ENCODE measurements around the gene DGKI. TPM values are rescaled to one million over a fixed set of nuclear protein-coding genes. Genes with fewer than 3 reads are reported as not detected.

The DGKI gene
- total and polyA plus RNA-seq, 2 of the 4 experiments (the other 2 are of a cell fraction): 3.9 to 15.8 TPM

GRCh38 chr7:137695942-137696341 is 150.8 kb downstream of the DGKI start:
- H3K4ac ChIP-seq (ENCODE audit: low read depth, low read length): no peak overlapping the region
- TF ChIP-seq POLR2A (IDR thresholded peaks at IDR 0.05; ENCODE audit: low read depth, low read length) (no peak), BHLHE40 (IDR thresholded peaks at IDR 0.05; ENCODE audit: low read depth, low read length) (no peak), CTCF (conservative IDR thresholded peaks at IDR 0.05; ENCODE audit: low read depth, low read length) (no peak), FOS (IDR thresholded peaks at IDR 0.05; ENCODE audit: low read depth, low read length) (no peak), SMC3 (IDR thresholded peaks at IDR 0.05; ENCODE audit: low read depth, low read length) (no peak), RCOR1 (IDR thresholded peaks at IDR 0.05; ENCODE audit: insufficient replicate concordance, low read length) (no peak), MAFK (IDR thresholded peaks at IDR 0.05; ENCODE audit: low read depth, low read length) (no peak), RFX5 (IDR thresholded peaks at IDR 0.05; ENCODE audit: low read depth, low read length) (no peak), MAZ (IDR thresholded peaks at IDR 0.05; ENCODE audit: borderline replicate concordance, low read depth, low read length) (no peak), MXI1 (IDR thresholded peaks at IDR 0.05; ENCODE audit: borderline replicate concordance, low read depth, low read length) (no peak), ELK1 (IDR thresholded peaks at IDR 0.05; ENCODE audit: borderline replicate concordance, low read depth, low read length) (no peak), CEBPB (IDR thresholded peaks at IDR 0.05; ENCODE audit: low read depth, low read length) (no peak)
- TF ChIP-seq, protein P1, sequence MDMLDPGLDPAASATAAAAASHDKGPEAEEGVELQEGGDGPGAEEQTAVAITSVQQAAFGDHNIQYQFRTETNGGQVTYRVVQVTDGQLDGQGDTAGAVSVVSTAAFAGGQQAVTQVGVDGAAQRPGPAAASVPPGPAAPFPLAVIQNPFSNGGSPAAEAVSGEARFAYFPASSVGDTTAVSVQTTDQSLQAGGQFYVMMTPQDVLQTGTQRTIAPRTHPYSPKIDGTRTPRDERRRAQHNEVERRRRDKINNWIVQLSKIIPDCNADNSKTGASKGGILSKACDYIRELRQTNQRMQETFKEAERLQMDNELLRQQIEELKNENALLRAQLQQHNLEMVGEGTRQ (IDR thresholded peaks at IDR 0.05; ENCODE audit: low read depth, low read length): no peak
- intact Hi-C loops (cut with micrococcal nuclease): no loop called here

More at GRCh38 chr7:137695942-137696341, 150.8 kb downstream of the DGKI start:
- Histone ChIP-seq H3K27ac (ENCODE audit: insufficient read depth, low read length) (no peak overlapping the region), H4K5ac (ENCODE audit: low read depth, low read length) (no peak overlapping the region), H2AK5ac (ENCODE audit: low read depth, low read length) (no peak overlapping the region), H2BK120ac (ENCODE audit: low read depth, low read length) (no peak overlapping the region), H2BK15ac (ENCODE audit: low read depth, low read length) (no peak overlapping the region), H3K4me3 (ENCODE audit: insufficient read depth, low read depth, low read length) (no peak overlapping the region), H3K4me2 (ENCODE audit: low read depth, low read length) (no peak overlapping the region), H3K56ac (ENCODE audit: extremely low read depth, insufficient read depth, low read length) (no peak overlapping the region), H2BK20ac (ENCODE audit: low read depth, low read length) (no peak overlapping the region), H4K91ac (ENCODE audit: insufficient read depth, low read depth, low read length) (no peak overlapping the region), H3K9me1 (ENCODE audit: insufficient read depth, low read length) (no peaks in the 10 kb centered on the region), H3K9me3 (ENCODE audit: control insufficient read depth, insufficient read depth, low read length) (no peaks in the 10 kb centered on the region), H4K8ac (ENCODE audit: low read depth in 2 of 2, low read length in 2 of 2) (no peak overlapping the region), H3K4me1 (ENCODE audit: control insufficient read depth, insufficient read depth, low read length) (no peaks in the 10 kb centered on the region; the same call in 1 of the 2 replicates), H3K36me3 (ENCODE audit: control insufficient read depth, insufficient read depth, low read length) (no peaks in the 10 kb centered on the region), H2AK9ac (replicated peaks; ENCODE audit: low read depth, low read length, poor library complexity) (no peak overlapping the region), H3K14ac (replicated peaks; ENCODE audit: low read depth, low read length) (no peak overlapping the region), H2BK5ac (ENCODE audit: low read depth, low read length, poor library complexity, severe bottlenecking) (no peak overlapping the region), H3K27me3 (ENCODE audit: control insufficient read depth, insufficient read depth, low read length) (no peaks in the 10 kb centered on the region), H3K9ac (ENCODE audit: low read depth, low read length) (no peak overlapping the region), H2AFZ (replicated peaks; ENCODE audit: low read length, poor library complexity) (no peak overlapping the region), H3K79me1 (ENCODE audit: low read depth in 1 of 2, low read length in 2 of 2) (no peaks in the 10 kb centered on the region), H4K20me1 (ENCODE audit: insufficient read depth, low read length) (no peaks in the 10 kb centered on the region), H3K23ac (ENCODE audit: low read depth, low read length) (no peak overlapping the region), H3K18ac (ENCODE audit: low read depth, low read length) (no peak overlapping the region)
- WGBS, 2 experiments (ENCODE audit: extremely low coverage in 2 of 2, insufficient read length in 1 of 2): 85% methylated on average over 2 of the region's 7 CpGs; no CpG with 5 or more reads in 1 of the 2 experiments
- CTCF ChIA-PET: no interaction called here
- in situ Hi-C loops (cut with MboI; ENCODE audit: low sequenced_read_pairs) (no loop called here), dilution Hi-C loops (cut with HindIII; ENCODE audit: low sequenced_read_pairs, unreplicated experiment) (no loop called here)
- BruUV-seq (replicated peaks): no TSS peak
- POLR2A ChIA-PET (ENCODE audit: unreplicated experiment): no interaction called here
- DNase-seq (no peak), ATAC-seq (ENCODE audit: low read depth) (no peak)
